ENCODE data around the gene ST3GAL4. TPM values are rescaled to one million over a fixed set of nuclear protein-coding genes. Genes with fewer than 3 reads are reported as not detected.

The ST3GAL4 gene
- total RNA-seq, 6 experiments from 2014 or later: 25.9 to 34.6 (median 30.0) TPM

GRCh38 chr11:126420698-126421256 is 65.3 kb downstream of the ST3GAL4 start:
- Mint-ChIP-seq H3K4me1 (ENCODE audit: low read depth) (peaks cover 6% of the 10 kb centered on the region; the same call in 1 of the 2 replicates), H3K27ac (no peak overlapping the region), H3K27me3 (ENCODE audit: insufficient read depth) (peaks cover 9% of the 10 kb centered on the region), H3K36me3 (ENCODE audit: low read depth) (peaks cover 12% of the 10 kb centered on the region), H3K9me3 (no peaks in the 10 kb centered on the region), H3K4me3 (no peak overlapping the region)
- no peak for TF ChIP-seq CTCF (IDR thresholded peaks at IDR 0.05)
- DNase-seq: no peak

GRCh38 chr11:126421271-126421671 is 65.8 kb downstream of the ST3GAL4 start:
- H3K9me3 Mint-ChIP-seq: no peaks in the 10 kb centered on the region
- no peak overlapping the region for H3K27ac Mint-ChIP-seq
- peaks cover 9% of the 10 kb centered on the region for H3K27me3 Mint-ChIP-seq (ENCODE audit: insufficient read depth)
- H3K36me3 Mint-ChIP-seq (ENCODE audit: low read depth): peaks cover 7% of the 10 kb centered on the region; the same call in 1 of the 2 replicates
- peaks cover under 1% of the 10 kb centered on the region; the same call in 1 of the 2 replicates for H3K4me1 Mint-ChIP-seq (ENCODE audit: low read depth)
- H3K4me3 Mint-ChIP-seq: no peak overlapping the region
- DNase-seq: no peak
- no peak for TF ChIP-seq CTCF (IDR thresholded peaks at IDR 0.05)

GRCh38 chr11:126422446-126422845 is 67.0 kb downstream of the ST3GAL4 start:
- Mint-ChIP-seq H3K9me3 (no peaks in the 10 kb centered on the region), H3K27me3 (ENCODE audit: insufficient read depth) (peaks cover 9% of the 10 kb centered on the region), H3K36me3 (ENCODE audit: low read depth) (peaks cover 15% of the 10 kb centered on the region), H3K4me1 (ENCODE audit: low read depth) (no peaks in the 10 kb centered on the region), H3K4me3 (no peak overlapping the region), H3K27ac (no peak overlapping the region)
- TF ChIP-seq CTCF (IDR thresholded peaks at IDR 0.05): no peak
- DNase-seq: no peak

- DNase-seq: no peak
- Mint-ChIP-seq H3K9me3 (no peaks in the 10 kb centered on the region), H3K4me3 (no peak overlapping the region)
Observed at GRCh38 chr11:126423154-126423553, 67.7 kb downstream of the ST3GAL4 start.

GRCh38 chr11:126423743-126424142 is 68.3 kb downstream of the ST3GAL4 start:
- H3K27me3 Mint-ChIP-seq (ENCODE audit: insufficient read depth): peaks cover 6% of the 10 kb centered on the region
- no peak overlapping the region for H3K4me3 Mint-ChIP-seq
- no peak for TF ChIP-seq CTCF (IDR thresholded peaks at IDR 0.05)
- no peaks in the 10 kb centered on the region for H3K4me1 Mint-ChIP-seq (ENCODE audit: low read depth)
- no peak for DNase-seq
- no peak overlapping the region for H3K27ac Mint-ChIP-seq
- peaks cover 23% of the 10 kb centered on the region for H3K36me3 Mint-ChIP-seq (ENCODE audit: low read depth)
- H3K9me3 Mint-ChIP-seq: no peaks in the 10 kb centered on the region

More at GRCh38 chr11:126423154-126423553, 67.7 kb downstream of the ST3GAL4 start:
- H3K36me3 Mint-ChIP-seq (ENCODE audit: low read depth): peaks cover 22% of the 10 kb centered on the region
- H3K27ac Mint-ChIP-seq: no peak overlapping the region
- no peak for TF ChIP-seq CTCF (IDR thresholded peaks at IDR 0.05)
- H3K4me1 Mint-ChIP-seq (ENCODE audit: low read depth): no peaks in the 10 kb centered on the region
- H3K27me3 Mint-ChIP-seq (ENCODE audit: insufficient read depth): peaks cover 9% of the 10 kb centered on the region

Data from HFFc6 (cell line).